ENCODE results near the gene ACTC1.

Gene ACTC1

GRCh38 chr15:34757262-34757661, 38.1 kb downstream of the ACTC1 start:
- DNase-seq (ENCODE audit: low read depth): no peak

DNA sequence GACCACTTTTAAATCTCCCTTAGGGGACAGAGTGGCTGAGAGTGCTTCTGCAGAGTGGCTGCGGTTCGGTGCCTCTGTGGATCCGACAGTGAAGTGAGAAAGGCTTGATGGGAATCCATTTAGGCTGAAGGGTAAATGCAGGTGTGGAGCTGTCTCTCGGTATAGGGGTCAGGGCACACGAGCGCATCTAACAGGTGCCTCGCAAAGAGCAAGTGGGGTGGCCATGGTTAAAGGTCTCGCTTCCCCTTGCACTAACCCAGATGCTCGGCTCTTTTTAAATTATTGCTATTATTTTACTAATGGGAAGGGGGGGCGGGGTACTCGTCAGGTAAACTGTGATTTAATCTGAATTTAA, 40.0 kb downstream of the ACTC1 start:
- DNase-seq (ENCODE audit: low read depth): no peak

GRCh38 chr15:34754674-34755418, 40.5 kb downstream of the ACTC1 start, which contains the start of gene GJD2:
Gene GJD2 (minus strand): TSS chr15:34754998. CDS start chr15:34754488, 510 bp downstream.
- no peak for DNase-seq (ENCODE audit: low read depth)

DNA sequence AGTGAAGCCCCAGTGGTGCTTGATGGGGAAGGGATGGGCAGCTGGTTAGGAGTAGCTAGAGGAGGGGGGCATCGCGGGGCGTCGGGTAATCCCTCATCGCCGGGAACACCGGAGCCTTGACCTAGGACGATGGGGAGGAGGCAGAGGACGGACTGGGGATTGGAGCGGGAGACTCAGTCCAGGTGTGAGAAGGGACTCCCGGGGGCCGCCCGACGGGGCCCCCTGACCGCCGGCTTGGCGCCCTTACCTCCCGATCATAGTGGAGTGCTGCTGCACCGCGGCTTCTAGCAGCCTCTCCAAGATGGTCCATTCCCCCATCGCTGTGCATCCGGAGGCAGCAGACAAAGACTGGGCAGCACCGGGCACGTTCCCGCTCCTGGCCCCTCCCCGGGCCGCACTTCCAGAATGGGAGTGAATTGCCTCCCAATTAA, 41.2 kb downstream of the ACTC1 start:
- DNase-seq (ENCODE audit: low read depth): no peak

DNA sequence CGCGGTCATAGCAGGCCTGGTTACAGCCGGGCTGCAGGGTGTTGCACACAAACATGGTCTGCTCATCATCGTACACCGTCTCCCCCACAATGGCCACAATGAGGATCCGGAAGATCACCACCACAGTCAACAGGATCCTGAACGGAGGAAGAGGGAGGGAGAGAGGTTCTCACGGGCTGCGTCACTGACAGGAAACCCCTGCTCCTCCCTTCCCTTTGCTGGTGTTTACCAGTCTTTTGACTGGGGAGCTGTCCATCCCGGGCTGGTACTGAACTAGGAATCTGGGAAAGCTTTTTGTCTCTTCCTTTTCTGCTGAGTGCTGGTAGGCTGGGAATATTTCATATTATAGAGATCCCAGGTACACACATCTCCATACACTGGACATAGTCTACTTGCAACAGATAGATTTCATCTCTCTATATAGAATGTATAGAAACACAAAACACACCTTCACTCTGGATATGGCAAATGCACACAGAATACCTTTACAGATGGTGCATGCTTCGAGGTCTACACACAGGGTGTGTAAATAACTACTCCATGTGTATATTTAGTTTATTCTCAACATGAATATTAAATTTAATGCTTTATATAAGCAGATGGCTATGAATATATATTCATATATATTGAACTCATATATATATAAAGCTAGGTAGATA, 42.0 kb downstream of the ACTC1 start:
- no peak for DNase-seq (ENCODE audit: low read depth)

DNA sequence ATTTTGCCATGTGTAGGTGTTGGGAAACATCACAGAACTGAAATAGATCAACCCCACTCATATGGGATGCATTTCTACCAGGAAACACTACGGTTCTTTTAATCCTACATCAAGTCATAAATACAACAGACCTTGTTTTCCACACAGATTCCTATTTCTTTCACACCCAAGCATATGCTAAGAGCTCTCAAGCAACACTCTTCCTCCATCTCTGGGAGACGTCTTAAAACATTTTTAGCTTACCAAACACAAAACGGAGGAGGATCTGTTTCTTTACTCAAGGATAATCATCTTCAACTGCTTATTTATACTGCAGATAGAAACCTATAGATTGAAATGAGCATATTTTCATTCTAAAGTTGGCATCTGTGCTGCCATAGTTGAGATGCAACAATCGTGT, 45.7 kb downstream of the ACTC1 start:
- DNase-seq (ENCODE audit: low read depth): no peak

Measured in fibroblast of the conjunctiva (primary cell).